Inflammatory macrophage treated with lipopolysaccharide for 1 hour (primary cell): ENCODE data around the gene FGD4.
A peak's percentile ranks its signal among the peaks of the same experiment; 100 is the strongest.

Source experiments
- DNase-seq, 2 donors: peaks; one replicate each; pipeline ENCODE4 v3.0.0-alpha.2; 2020 to 2022

Gene FGD4

GRCh38 chr12:32457251-32458025 is 58.1 kb downstream of the FGD4 start:
- no peak for DNase-seq

GRCh38 chr12:32460638-32461037 is 61.3 kb downstream of the FGD4 start:
- DNase-seq: no peak

- no peak for DNase-seq
Observed at GRCh38 chr12:32462908-32463307, 63.5 kb downstream of the FGD4 start.

- DNase-seq: no peak
Observed at GRCh38 chr12:32466187-32466586, 66.8 kb downstream of the FGD4 start.

GRCh38 chr12:32466986-32467711 is 67.8 kb downstream of the FGD4 start:
- no peak for DNase-seq

GRCh38 chr12:32467959-32468863 is 68.9 kb downstream of the FGD4 start:
- DNase-seq: no peak

GRCh38 chr12:32470936-32471470 is 71.6 kb downstream of the FGD4 start:
- DNase-seq: no peak

- no peak for DNase-seq
Observed at GRCh38 chr12:32471591-32472001, 72.2 kb downstream of the FGD4 start.

GRCh38 chr12:32475724-32476123 is 76.4 kb downstream of the FGD4 start:
- DNase-seq: no peak

- DNase-seq: peak in 1 of 2 donors; percentile 33
Observed at GRCh38 chr12:32476446-32476845, 77.1 kb downstream of the FGD4 start.

- no peak for DNase-seq
Observed at GRCh38 chr12:32477714-32478113, 78.4 kb downstream of the FGD4 start.

- no peak for DNase-seq
Observed at GRCh38 chr12:32478166-32478565, 78.8 kb downstream of the FGD4 start.

- DNase-seq: no peak
Observed at GRCh38 chr12:32478858-32479725, 79.7 kb downstream of the FGD4 start.

GRCh38 chr12:32482226-32482625 is 82.9 kb downstream of the FGD4 start:
- peak; percentile 86 to 91 for DNase-seq

- DNase-seq: peak; percentile 74 to 85
Observed at GRCh38 chr12:32483499-32483898, 84.1 kb downstream of the FGD4 start.

- DNase-seq: no peak
Observed at GRCh38 chr12:32483993-32484392, 84.6 kb downstream of the FGD4 start.

GRCh38 chr12:32486158-32486557 is 86.8 kb downstream of the FGD4 start:
- peak; percentile 39 to 56 for DNase-seq

- no peak for DNase-seq
Observed at GRCh38 chr12:32488132-32488531, 88.8 kb downstream of the FGD4 start.

GRCh38 chr12:32489070-32489469 is 89.7 kb downstream of the FGD4 start:
- no peak for DNase-seq

GRCh38 chr12:32490801-32491200 is 91.4 kb downstream of the FGD4 start:
- DNase-seq: no peak

- DNase-seq: no peak
Observed at GRCh38 chr12:32493282-32493681, 93.9 kb downstream of the FGD4 start.

GRCh38 chr12:32494656-32495055 is 95.3 kb downstream of the FGD4 start:
- DNase-seq: no peak
